ENCODE data around the gene ANKRD62.

The ANKRD62 gene

DNA sequence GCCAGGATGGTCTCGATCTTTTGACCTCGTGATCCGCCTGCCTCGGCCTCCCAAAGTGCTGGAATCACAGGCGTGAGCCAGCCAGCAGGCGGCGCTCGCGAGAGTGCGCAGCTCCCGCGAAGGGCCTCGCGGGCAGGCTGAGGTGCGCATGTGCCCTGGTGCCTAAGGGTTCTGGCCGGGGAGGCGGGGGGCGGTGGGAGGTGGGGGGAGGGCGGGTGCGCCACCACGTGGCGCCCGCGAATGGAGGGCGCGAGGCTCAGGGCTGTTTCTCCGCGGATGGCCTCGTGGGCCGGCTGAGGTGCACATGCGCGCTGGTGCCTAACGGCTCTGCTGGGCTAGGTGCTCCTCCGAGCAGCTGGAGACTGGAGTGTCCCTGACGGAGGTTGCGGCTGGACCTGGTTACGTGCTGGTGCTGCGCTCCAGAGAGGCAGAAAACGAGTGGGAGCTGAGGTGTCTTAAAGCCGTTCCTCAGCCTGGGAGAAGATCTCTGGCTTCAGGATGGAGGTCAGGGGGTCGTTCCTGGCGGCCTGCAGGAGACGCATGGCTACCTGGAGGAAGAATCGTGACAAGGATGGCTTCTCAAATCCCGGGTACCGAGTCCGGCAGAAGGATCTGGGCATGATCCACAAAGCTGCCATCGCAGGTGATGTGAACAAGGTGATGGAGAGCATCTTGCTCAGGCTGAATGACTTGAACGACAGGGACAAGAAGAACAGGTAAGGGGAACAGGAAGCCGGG is at the start of gene ANKRD62:
TSS of gene ANKRD62 (plus strand) at position 324 of the 738 bp plus-strand sequence. CDS start at position 499, 175 bp downstream.
- no peak for DNase-seq (ENCODE audit: low read depth in 2 of 2)

- no peak for DNase-seq (ENCODE audit: low read depth in 2 of 2)
These were observed 49.1 kb upstream of the ANKRD62 start for GRCh38 chr18:12044591-12044990.

DNA sequence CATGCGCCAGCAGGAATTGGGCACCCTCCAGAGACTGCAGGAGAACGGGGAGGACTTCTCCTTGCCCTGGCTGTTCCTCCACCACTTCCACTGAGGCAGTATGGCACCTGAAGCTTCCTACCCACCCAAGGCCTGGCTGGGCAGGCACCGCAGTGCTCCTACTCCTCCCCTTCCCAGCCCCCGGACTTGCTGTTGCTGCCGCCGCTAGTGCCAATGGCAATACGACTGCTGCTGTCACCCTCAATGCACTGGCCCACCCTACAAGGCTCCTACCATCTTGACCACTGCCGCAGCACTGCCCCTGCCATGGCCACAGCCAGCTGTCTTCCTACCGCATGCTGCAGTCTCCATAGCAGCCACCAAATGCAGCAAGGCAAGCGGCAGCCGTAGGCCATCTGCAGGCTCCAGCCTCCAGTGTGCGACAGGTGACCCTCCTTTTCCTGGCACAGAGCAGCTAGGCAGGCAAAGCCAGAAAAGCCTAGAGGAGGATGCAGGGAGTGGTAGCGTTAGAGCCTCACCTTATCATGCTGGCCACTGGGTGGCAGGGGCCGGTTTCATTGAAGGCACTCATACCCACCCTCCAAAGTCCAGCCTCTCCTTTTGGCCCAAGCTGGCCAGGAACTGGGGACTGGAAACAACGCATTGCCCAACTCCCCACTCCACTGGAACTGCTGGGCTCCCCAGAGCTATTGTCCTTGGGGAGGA is 47.4 kb upstream of the ANKRD62 start:
- no peak for DNase-seq (ENCODE audit: low read depth in 2 of 2)

GRCh38 chr18:12046751-12047335 is 46.8 kb upstream of the ANKRD62 start:
- no peak for DNase-seq (ENCODE audit: low read depth in 2 of 2)

- DNase-seq (ENCODE audit: low read depth in 2 of 2), result no peak
These were observed 45.4 kb upstream of the ANKRD62 start for GRCh38 chr18:12048010-12048826.

GRCh38 chr18:12048827-12049175 is 44.8 kb upstream of the ANKRD62 start:
- no peak for DNase-seq (ENCODE audit: low read depth in 2 of 2)

DNA sequence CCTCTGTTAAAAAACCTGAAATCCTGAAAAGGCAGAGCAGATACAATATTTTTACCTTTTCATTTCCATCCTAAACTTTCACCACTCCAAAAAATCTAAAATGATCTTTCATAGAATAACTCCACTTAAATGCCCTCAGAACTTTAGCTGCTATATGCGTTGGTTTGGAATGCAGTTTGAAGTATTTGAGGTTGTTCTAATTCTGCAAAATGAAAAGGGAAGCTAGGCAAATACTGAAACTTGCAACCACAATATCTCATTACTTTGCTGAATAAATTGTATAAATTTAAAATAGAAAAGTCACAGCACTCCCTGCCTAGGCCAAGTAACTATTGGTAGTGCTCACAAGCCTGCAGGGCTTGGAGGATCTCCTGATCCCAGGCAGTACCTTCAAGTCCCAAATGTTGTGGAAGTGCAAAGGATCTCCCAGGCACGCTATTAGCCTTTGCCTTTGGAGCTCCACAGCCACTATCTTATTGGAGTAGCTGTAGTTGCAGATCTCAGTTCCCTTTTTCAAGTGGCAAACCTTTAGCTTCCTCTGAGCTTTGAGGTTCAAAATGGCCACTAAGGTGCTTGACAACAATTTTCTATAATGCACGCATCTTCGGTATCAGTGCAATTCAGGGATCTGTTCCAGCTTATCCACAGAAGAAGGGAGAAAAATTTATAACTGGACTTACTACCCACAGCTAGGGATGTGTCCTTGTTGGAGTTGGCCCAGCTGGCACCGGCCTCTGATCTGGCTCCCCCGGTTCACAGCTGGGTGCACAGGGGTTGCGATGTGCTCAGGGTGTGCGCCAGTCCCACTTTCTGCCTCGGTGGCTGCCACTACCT is 43.4 kb upstream of the ANKRD62 start:
- no peak for DNase-seq (ENCODE audit: low read depth in 2 of 2)

- DNase-seq (ENCODE audit: low read depth in 2 of 2), result no peak
These were observed 40.8 kb upstream of the ANKRD62 start for GRCh38 chr18:12052866-12053265.

DNA sequence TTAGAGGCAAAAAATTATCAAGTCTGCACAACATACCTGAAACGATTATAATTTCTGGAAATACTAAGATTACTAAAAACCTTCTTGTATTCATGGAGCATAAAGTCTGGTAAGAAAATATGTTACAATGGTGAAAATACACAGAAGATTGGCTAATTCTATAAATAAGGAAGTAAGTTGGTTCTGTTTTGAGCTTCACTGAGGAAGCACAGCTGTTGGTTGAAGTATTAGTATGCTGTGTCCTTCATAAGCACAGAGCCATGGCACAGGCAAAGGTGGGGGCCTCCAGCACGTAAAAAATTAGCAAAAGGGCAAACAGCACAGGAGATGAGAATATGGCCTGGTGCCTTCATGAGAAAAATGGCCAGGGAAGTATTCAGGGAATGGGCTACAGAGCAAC is 40.4 kb upstream of the ANKRD62 start:
- DNase-seq (ENCODE audit: low read depth in 2 of 2), result no peak

DNA sequence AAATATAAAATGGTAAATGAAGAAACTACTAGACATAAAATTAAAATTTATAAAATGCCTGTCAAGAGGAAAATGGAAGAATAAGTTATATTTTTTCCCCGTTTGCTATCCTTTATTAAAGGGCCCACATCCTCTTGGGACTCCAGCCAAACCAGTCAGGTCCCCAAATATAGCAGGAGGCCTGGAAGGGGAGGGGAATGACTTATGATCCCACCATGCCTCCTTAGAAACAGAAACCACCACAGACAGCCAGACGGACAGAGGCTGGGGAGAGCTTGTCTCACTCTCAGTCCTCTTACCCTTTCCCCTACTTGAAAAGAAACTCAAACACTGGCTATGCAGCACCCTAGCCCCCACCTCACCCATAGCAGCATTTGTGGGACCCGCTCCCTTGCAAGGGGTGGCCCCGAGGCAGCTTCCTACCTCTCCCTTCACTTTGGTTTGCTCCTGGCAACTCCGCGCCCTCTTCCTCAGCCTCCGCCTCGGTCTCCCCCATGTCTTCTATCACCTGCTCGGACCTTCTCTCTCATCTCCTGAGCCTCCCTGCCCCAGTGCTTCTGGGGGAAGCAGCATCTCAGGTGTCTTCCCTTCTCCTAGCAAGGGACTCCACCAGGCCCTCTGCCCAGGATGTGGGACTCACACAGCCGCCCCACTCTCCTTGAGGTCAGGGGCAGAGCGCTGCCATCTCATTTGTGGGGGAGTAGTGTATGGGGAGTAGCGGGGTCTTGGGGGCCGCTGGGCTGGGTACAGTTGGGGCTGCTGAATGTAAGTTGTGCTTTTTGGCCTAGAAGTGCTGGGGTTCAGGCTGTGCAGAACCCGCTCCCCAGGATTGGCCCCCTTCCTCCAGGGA is 37.4 kb upstream of the ANKRD62 start:
- DNase-seq (ENCODE audit: low read depth in 2 of 2), result no peak

DNA sequence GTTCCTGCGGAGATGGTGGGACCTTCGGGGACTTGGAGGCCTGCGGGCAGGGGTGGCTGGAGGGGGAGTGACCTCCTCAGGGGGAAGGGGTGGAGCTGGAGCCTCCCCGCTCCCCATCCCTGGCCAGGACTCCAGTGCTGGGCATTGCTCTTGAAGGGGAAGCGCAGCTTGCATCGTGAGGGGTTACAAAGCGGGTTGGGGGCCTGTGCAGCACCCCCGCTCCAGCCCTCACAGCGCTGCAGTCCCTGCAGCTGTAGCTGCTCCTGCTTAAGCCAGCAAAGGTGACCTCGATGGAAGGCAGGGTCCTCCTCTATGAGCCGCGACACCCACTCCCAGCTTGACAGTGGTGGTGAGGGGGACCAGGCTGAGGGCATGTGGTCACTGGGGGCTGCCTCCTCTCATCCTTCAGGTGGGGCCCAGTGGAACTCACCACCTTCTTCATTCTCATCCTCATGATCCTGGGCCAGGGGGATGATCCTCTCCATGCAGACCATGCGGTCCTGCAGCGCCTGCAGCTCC is 36.7 kb upstream of the ANKRD62 start:
- no peak for DNase-seq (ENCODE audit: low read depth in 2 of 2)

- no peak for DNase-seq (ENCODE audit: low read depth in 2 of 2)
These were observed 36.1 kb upstream of the ANKRD62 start for GRCh38 chr18:12057419-12058039.

DNA sequence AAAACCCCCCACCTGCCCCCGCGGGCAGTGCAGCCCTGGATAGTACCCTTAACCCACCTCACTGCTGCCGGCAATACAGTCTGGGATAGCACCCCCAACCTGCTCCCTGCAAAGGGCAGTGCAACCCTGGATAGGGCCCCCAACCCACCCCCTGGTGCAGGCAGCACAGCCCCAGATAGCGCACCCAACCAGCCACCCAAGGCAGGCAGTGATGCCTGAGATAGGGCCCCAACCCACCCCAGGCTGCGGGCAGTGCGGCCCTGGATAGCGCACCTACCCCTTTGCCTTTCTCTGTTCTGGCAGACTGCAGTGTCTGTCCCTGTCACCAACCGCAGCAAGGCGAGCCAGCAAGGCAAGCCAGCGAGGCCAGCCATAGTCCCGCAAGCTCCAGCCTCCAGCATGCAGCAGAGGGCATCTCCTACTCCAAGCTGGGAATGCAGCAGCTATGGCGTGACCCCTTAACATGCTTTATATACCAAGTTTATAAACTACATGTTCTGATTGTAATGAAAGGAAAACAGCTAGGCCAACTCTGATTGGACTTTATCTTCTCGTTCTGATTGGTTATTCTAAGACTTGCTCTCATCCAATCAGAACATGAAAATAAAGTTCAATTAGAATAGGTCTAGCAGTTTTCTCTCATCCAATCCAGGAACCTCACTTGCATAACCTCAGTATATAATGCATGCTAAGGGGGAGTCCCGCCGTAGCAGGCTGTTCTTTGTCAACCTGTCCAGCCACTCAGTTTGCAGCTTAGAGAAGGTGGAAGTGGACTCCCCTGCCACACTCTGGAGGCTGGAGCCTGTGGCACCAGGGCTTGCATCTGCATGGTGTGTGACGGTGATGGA is 34.1 kb upstream of the ANKRD62 start:
- DNase-seq (ENCODE audit: low read depth in 2 of 2), result no peak

- DNase-seq (ENCODE audit: low read depth in 2 of 2), result no peak
These were observed 33.3 kb upstream of the ANKRD62 start for GRCh38 chr18:12060182-12060870.

- DNase-seq (ENCODE audit: low read depth in 2 of 2), result no peak
These were observed 32.0 kb upstream of the ANKRD62 start for GRCh38 chr18:12061685-12062084.

GRCh38 chr18:12062974-12063373 is 30.7 kb upstream of the ANKRD62 start:
- no peak for DNase-seq (ENCODE audit: low read depth in 2 of 2)

DNA sequence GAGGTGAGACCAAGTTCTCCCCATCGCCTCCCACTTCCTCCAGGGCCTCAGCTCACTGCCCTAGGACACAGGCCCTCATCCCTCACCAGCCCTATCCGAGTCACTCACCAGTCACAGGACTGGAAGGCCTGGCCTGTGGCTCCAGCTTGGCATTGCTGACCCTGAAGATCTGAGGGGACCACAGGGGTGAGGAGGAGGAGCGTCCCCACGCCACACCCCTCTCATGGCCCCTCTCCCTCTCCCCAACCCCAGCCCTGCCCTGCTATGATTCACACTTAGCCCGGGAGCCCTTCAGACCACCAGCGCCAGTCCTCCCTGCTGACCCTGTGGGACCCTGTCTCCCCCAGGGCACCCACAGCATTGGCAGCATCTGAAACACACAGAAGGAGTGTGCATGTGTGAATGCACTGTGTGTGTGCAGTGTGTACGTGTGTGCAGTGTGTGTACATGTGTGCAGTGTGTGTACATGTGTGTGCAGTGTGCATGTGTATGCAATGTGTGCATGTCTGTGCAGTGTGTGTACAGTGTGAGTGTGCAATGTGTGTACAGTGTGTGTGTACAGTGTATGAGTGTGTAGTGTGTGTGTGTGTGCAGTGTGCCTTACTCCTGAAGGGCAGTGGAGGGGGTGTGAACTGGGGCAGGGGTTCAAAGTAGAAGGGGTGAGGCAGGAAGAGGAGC is 29.4 kb upstream of the ANKRD62 start:
- DNase-seq (ENCODE audit: low read depth in 2 of 2), result no peak

GRCh38 chr18:12065397-12065796 is 28.2 kb upstream of the ANKRD62 start:
- no peak for DNase-seq (ENCODE audit: low read depth in 2 of 2)
